GM21529 (cell line): ENCODE results near the gene ALMS1.
"Not testable (repeated sequence)": the region's sequence is repeated elsewhere in the genome, so short reads cannot be mapped to it uniquely, and the experiment has no call there.

Experiments
- ATAC-seq: cut with Tn5 transposase; IDR thresholded peaks from one replicate; pipeline ENCODE4 v1.9.1; 2021; ENCODE audit not compliant: unreplicated experiment

Gene ALMS1

DNA sequence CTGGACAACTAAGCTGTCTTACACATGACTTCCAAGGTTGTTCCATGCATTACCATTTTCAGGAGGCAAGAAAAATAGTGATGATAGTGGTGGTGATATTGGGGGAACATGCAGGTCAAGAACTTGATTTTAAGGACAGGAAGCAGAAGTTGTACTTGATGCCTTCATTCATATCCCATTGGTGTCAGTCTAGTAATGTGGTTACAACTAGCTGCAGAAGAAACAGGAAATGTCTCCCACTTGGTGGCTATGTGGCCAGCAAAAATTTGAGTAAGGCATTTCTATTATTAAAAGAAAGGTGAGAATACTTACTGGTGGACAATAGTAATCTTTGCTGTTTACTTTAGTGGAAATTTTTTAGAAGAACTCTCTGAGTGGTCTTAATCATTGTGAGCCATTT lies 103.4 kb downstream of the ALMS1 start:
- ATAC-seq: no peak

DNA sequence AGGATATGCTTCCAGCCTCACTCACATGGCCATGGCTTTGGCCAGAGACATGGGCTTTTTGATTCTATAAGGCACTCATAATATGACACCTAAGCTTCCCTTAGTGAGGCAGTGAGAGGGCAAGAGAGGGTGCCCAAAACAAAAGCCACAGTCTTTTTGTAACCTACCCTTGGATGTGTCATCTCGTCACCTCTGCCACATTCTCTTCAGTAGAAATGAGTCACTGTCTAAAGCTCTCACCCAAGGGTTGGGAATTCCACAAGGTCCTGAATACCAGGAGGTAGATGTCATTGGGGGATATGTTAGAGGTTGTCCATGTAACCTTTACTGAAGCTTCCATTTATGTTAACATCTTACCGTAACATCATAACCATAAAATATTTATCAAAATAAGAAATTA lies 108.4 kb downstream of the ALMS1 start:
- no peak for ATAC-seq

DNA sequence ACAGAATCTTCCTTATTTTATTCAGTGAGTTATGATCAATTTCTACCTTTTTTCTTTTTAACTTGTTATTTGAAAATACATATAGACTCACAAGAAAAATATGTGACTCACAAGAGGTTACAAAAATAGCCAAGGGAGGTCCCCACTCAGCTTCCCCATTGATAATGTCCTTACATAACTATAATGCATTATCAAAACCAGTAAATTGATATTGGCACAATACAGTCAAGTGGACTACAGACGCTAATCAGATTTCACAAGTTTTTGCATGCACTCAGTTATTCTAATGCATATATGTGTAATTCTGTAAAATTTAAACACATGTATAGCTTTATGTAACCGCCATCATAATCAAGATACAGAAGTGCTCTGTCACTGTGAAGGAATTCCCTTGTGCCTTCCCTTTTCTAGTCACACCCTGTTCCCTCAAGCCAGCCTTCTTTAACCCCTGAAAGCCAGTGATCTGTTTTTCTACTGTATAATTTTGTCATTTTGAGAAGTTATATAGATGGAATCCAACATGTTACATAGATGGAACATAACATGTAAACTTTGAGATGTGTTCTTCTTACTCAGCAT lies 118.4 kb downstream of the ALMS1 start:
- ATAC-seq: no peak

DNA sequence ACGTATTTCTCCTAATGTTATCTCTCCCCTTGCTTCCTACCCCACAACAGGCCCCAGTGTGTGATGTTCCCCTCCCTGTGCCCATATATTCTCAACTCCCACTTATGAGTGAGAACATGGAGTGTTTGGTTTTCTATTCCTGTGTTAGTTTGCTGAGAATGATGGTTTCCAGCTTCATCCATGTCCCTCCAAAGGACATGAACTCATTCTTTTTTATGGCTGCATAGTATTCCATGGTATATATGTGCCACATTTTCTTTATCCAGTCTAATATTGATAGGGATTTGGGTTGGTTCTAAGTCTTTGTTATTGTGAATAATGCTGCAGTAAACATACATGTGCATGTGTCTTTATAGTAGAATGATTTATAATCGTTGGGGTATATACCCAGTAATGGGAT lies 119.2 kb downstream of the ALMS1 start:
- ATAC-seq: not testable (repeated sequence)

DNA sequence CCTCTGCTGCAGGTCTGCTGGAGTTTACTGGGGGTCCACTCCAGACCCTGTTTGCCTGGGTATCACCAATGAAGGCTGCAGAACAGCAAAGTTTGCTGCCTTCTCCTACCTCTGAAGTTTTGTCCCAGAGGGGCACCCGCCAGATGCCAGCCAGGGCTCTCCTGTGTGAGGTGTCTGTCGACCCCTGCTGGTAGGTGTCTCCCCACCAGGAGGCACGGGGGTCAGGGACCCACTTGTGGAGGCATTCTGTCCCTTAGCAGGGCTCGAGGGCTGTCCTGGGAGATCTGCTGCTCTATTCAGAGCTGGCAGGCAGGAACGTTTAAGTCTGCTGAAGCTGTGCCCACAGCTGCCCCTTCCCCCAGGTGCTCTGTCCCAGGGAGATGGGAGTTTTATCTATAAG lies 124.8 kb downstream of the ALMS1 start:
- not testable (repeated sequence) for ATAC-seq

DNA sequence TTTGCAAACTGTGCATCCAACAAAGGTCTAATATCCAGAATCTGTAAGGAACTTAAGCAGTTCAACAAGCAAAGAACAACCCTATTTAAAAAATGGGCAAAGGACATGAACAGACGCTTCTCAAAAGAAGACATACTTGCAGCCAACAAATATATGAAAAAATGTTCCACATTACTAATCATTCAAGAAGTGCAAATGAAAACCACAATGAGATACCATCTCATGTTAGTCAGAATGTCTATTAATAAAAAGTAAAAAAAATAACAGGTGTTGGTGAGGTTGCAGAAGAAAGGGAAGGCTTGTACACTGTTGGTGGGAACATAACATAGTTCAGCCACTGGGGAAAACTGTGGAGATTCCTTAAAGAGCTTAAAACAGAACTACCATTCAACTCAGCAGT lies 130.4 kb downstream of the ALMS1 start:
- ATAC-seq: no peak

DNA sequence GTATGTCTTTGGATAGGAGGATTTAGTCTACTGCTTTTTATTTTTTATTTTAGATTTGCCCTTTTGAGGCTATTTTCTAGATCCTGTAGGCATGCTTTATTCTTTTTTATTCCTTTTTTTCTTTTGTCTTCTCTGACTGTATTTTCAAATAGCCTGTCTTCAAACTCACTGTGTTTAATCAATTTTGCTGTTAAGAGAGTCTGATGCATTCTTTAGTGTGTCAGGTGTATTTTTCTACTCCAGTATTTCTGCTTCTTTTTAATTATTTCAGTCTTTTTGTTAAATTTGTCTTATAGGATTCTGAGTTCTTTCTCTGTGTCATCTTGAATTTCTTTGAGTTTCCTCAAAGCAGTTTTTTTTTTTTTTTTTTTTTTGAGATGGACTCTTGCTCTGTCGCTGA lies 143.1 kb downstream of the ALMS1 start:
- ATAC-seq: no peak

DNA sequence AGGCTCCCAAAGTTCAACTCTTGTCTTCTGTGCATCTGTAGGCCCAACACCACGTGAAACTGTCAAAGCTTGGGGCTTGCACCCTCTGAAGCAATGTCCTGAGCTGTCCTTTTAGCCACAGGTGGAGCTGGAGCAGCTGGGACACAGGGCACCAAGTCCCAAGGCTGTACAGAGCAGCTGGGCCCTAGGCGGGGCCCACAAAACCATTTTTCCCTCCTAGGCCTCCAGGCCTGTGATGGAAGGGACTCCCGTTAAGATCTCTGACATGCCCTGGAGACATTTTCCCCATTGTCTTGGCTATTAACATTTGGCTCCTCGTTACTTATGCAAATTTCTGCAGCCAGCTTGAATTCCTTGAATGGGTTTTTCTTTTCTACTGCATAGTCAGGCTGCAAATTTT lies 145.1 kb downstream of the ALMS1 start:
- not testable (repeated sequence) for ATAC-seq

DNA sequence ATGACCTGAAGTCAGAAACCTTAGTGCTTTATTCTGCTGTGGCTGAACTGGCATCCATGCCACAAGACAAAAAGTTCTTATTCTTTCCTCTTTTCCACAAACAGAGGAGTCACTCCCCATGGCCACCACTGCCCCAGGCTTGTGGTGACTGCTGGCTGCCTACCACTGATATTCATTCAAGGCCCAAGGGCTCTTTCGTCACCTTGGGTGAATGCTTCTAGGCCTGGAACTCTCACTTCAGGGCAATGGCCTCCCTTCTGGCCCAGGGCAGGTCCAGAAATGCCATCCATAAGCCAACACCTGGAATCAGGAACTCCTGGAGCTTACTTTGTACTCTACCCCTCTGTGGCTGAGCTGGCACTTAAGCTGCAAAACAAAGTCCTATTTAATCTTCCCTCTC lies 146.7 kb downstream of the ALMS1 start:
- ATAC-seq: no peak

DNA sequence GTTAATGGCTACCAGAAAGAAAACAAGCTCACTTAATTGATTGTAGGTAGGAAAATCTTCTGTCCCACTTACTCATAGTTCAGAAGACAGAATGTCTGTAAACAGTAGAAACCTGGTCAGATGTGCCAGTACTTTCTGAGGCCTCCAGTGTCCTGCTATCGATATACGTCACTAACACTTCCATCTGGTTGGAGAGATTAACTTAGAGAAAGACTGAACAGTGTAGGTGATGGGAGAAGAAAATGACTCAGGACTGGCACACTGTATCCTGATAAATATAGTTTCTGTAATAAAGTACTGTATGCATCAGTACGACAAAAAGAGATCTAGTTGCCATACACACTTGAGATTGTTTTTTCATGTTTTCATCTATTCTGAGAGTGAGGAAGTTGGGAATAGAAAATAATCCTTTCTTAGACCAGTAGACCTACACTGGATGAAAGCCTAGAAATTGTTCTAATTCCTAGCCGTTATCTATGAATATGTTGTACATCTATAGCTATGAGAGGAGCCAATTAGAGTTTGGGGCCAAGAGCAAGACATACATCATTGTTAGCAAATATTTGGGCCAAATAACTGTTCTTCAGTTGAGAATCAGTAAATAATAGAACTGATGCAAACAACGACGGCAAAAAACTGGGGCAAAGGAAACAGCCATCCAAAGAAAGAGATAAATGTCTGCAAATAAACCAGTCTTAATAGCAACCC lies 150.7 kb downstream of the ALMS1 start:
- no peak for ATAC-seq

DNA sequence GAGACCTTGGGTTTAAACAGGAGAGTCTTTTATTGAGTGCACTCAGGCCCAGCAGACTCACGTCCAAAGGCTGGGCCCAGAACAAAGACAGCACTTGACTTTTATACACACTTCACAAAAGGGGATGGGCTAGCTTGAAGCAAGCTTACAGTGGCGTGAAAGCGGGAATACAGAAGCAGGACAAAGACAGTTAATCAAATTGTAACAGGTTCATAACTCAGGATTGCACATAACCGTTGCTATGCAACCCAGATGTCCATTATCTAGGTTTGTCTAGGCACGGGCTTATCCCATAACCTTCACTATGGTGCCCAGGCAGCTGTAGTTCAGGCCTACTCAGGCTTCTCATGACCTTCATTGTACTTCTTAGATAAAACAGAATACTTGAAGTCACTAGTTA lies 175.2 kb downstream of the ALMS1 start:
- ATAC-seq: not testable (repeated sequence)

DNA sequence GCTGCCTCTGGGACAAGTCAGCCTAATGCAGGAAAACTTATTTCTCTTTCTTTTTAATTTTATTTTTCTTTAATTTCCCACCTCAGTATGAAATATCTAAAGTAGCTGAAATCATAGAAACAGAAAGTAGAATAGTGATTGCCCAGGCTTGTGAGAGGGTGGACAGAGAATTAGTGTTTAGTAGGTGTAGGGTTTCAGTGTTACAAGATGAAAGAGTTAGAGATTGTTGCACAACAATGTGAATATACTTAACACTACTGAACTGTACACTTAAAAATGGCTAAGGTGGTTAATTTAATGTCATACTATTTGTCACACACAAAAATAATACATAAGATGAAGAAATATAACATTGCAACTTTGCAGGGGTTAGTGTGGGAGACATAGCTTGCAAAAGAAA lies 175.8 kb downstream of the ALMS1 start:
- no peak for ATAC-seq

DNA sequence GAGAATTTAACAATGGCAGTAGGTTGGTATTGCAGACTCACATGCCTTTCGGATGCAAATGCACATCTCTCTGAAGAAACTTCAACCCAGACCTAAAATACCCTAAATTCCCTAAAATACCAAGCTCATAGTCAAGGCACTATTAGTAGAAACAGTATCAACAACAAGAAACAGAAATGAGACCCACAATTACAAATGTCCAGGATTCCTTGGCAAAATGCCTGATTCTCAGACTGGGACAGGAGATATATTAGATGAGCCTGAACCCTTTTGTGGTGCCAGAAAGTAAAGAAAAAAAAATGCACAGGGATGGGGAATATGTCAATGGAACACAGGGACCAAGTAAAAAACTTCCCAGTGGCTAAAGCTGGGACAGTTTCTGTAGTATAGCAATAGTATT lies 179.3 kb downstream of the ALMS1 start:
- ATAC-seq: no peak

DNA sequence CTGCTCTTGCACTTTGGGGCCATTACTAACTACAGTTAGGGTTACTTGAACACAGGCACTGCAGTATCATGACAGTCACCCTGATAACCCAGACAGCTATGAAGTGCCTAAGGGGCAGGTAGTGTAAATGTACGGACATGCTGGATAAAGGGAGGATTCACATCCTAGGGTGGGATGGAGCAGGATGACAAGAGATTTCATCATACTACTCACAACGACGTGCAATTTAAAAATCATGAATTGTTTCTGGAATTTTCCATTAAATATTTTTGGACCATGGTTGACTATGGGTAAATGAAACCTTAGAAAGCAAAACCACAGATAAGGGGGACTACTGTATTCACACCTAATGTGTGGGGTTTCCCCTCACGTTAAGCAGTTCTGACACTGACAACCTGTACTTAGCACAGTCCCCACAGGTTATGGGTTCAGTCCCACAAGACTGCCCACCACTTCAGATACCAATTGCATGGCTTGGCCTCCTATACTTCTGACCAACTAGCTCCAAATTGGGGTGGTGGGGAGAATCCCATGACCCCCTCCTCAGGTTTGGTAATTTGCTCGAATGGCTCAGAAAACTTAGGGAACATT lies 180.7 kb downstream of the ALMS1 start:
- ATAC-seq: no peak

DNA sequence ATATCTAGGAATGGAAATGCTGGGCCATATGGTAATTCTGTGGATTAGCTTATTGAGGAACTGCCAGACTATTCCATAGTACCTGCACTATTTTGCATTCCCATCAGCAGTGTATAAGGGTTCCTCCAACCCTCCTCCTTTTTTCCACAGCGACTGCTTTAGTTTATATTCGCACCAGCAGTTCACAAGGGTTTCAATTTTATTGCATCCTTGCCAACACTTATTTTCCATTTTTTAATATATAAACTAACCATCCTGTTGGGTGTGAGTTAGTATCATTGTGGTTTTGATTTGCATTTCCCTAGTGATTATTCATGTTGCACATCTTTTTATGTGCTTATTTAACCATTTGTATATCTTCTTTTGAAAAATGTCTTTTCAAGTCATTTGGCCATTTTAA lies 189.6 kb downstream of the ALMS1 start:
- no peak for ATAC-seq

DNA sequence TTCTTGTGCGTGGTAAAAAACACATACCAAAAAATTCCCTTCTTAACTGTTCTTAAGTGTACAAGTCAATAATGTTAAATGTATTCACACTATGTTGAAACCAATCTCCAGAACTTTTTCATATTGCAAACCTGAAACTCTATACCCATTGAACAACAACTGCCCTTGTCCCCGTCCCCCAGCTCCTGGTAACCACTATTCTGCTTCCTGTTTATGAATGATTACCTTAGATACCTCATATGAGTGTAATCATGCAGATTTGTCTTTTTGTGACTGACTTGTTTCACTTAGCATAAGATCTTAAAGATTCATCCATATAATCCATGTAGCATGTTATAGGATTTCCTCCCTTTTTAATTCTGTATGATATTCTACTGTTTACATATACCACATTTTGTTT lies 196.7 kb downstream of the ALMS1 start:
- ATAC-seq: no peak

DNA sequence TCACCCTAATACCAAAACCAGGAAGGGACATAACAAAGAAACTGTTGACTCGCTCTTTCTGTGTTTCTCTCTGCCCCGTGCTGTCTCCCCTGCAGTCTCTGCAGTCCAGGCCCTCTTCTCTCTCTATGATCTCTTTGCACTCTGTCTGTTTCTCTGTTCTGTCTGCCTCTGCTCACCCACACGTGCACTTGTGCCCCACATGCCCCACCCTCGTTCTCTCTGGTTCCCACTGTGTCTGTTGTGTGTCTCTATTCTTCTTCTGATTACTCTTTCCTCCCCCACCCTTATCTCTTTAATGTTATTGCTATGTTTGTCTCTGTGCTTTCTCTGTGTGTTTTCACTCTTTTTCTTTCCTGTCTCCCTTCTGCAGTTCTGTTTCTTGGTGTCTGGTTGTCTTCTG lies 202.5 kb downstream of the ALMS1 start:
- ATAC-seq: no peak

DNA sequence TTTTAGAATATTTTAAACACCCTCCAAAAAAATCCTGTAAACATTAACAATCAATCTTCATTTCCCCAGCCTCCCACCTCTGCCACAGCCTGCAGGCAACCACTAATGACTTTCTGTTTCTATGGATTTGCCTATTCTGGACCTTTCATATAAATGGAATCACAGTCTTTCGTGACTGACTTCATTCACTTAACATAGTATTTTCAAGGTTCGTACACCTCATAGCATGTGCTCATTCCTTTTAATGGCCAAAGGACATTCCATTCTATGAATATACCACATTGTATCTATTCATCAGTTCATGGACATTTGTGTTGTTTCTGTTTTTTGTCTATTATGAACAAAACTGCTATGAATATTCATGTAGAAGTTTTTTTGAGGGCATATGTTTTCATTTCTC lies 208.0 kb downstream of the ALMS1 start:
- ATAC-seq: no peak

DNA sequence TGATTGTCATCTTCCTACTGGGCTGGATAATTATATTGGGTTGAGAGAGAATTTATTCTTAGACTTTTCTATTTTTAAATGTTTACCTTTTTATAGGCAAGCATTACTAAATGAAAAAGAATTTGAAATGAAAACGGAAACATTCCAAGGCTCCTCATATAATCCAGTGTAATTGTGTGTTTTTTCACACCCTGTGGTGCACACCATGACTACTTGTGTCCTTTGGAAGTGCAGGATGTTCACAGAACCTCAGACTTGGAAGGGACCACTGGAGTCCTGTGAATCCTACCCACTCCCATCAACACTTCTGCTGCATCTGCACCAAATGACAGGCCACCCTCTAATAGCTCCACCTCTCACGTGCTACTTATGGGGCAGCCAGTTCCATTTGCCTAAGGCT lies 208.6 kb downstream of the ALMS1 start:
- no peak for ATAC-seq

DNA sequence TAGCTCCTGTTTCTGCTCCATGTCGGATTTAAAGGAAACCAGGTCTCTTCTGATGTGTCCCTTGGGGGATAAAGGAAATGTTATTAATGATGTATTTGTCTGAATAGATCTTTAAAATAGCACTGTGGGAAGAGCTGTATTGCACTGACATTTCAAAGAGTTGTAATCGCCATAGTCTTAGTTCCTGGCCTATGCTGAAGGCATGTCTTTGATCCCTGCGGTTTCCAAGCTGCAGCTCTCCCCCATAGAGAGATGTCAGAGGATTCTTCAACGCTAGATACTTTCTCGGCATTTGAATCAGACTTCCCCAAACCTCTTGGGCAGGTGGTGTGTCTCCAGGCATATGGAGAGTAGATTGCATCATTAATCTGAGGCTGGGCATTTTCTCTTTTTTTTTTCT lies 216.1 kb downstream of the ALMS1 start:
- no peak for ATAC-seq

DNA sequence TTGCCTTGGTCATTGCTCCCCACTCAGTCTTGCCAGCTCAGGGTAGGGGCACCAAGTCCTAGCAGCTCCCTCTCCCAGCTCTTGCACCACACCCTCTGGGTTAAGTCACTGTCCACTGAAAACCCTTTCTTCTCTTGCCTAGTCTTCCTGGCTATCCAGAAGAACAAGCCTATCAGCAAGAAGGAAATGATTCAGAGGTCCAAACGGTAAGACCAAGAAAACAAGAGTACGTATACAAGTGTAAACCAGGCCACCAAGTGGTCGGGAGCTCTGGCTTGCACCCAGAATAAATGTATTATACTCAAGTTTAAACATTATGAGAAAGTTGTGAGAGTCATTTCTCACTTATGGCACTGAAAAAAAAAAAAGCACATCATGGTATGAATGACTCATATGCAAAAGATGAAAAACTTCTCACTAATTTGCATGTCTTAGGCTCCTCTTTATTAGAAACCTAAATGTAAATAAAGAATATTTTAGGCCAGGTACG lies 217.5 kb downstream of the ALMS1 start:
- peak; percentile 71 for ATAC-seq

DNA sequence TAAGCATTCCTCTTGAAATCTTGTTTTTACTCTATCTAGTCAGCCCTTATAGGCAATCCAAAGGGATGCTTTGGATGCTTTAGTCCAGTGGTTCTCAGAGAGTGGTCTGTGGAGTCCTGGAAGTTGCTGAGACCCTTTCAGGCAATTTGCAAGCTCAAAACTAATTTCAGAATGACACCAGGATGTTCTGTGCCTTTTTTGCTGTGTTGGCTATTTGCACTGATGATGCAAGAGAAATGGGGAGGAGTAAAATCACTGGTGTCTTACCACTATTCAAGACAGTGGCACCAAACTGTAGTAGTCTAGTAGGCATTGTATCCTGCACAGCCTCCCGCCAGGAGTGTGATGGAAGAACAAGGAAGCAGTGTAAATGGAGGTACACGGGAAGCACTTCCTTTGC lies 219.0 kb downstream of the ALMS1 start:
- ATAC-seq: not testable (repeated sequence)

DNA sequence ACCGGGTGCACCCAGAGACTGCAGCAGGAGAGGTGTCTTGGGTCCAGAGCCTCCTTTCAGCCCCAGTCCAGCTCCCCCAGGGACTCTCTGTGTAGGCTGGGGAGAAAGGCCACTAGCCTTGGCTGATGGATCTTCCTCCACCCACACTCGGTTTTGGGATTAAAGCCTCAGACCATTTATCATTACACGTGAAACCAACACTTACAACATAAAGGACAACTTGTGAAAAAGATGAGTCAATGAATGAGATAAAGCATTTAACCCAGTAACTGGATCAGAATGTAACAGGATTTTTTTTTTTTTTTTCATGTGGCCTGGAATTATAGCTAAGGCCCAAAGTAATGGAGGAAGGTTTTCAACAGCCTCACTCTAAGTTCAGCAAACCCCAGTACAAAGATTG lies 224.5 kb downstream of the ALMS1 start:
- no peak for ATAC-seq
